Heart left ventricle (tissue), 13 donors: ENCODE measurements around the gene KLRC1.
"Not testable (repeated sequence)": the region's sequence is repeated elsewhere in the genome, so short reads cannot be mapped to it uniquely, and the experiment has no call there.

Experiments used
- CTCF ChIP-seq, 12 donors: fragments of 200-600 bp; sonication (generic) in 4 of 12; IDR thresholded peaks; one replicate each; pipeline versions ENCODE4 v1.5.0 to v1.8.0; 2018 to 2022; ENCODE audit warnings: antibody characterized with exemption in 12 of 12, mild to moderate bottlenecking in 5 of 12
- POLR2A ChIP-seq, 2 donors: fragments of 450-650 bp; IDR thresholded peaks; one replicate each; pipeline ENCODE4 v1.6.1; 2017; ENCODE audit warnings: antibody characterized with exemption in 2 of 2, mild to moderate bottlenecking in 2 of 2, moderate library complexity in 2 of 2
- donor health status: ischemic (EF 13 %, LVEDD 7.1; RV severe dilation, severe dysfunction).
- donor health status: DM: no; HTN: yes; CAD: no.
- donor health status: DM: no; HTN: no; CAD: no.
- donor health status: ischemic (EF 25% LVEDD 6.9; RV normal size, moderate dysfunction).
- donor health status: ischemic (EF 25% LVEDD 5.7; RV mildly dilated, moderate dysfunction).
- donor health status: ischemic (EF 35%, LVEDD 5.7; RV mildly dilated, moderate dysfunction).
- donor health status: nonischemic (EF 11% LVEDD 7.7; RV severe dilation, severe dysfunction).
- donor health status: DM: yes; HTN: yes; CAD: no.
- donor health status: PGD.
- donor health status: ischemic (EF 29% LVEDD 5.4; RV normal size, mild dysfunction).
- donor health status: nonischemic (EF 23%, LVEDD 6.1; RV moderate dilation, normal function).

GRCh38 chr12:10472808-10473207 is 19.6 kb upstream of the KLRC1 start:
- not testable (repeated sequence) for TF ChIP-seq CTCF, POLR2A (IDR thresholded peaks at IDR 0.05)
